Effector CD4-positive, alpha-beta T cell (primary cell): ENCODE results near the gene EVA1C.
"Not testable (repeated sequence)": the region's sequence is repeated elsewhere in the genome, so short reads cannot be mapped to it uniquely, and the experiment has no call there.

Experiments
- DNase-seq: peaks from one replicate; pipeline ENCODE4 v3.0.0-alpha.2; 2020

The EVA1C gene

GRCh38 chr21:32463889-32464300 lies 51.4 kb downstream of the EVA1C start:
- DNase-seq, result no peak

- DNase-seq, result no peak
These were observed 54.8 kb downstream of the EVA1C start for GRCh38 chr21:32467291-32467690.

GRCh38 chr21:32468681-32469111 lies 56.2 kb downstream of the EVA1C start:
- no peak for DNase-seq

- no peak for DNase-seq
These were observed 57.1 kb downstream of the EVA1C start for GRCh38 chr21:32469628-32470027.

GRCh38 chr21:32470206-32470605 lies 57.7 kb downstream of the EVA1C start:
- DNase-seq, result no peak

- no peak for DNase-seq
These were observed 60.6 kb downstream of the EVA1C start for GRCh38 chr21:32472890-32473765.

- DNase-seq, result no peak
These were observed 61.9 kb downstream of the EVA1C start for GRCh38 chr21:32474179-32475059.

GRCh38 chr21:32475162-32475812 lies 62.8 kb downstream of the EVA1C start:
- DNase-seq, result no peak

- DNase-seq, result no peak
These were observed 64.3 kb downstream of the EVA1C start for GRCh38 chr21:32476661-32477423.

GRCh38 chr21:32477424-32477745 lies 64.9 kb downstream of the EVA1C start:
- DNase-seq, result no peak

- DNase-seq, result no peak
These were observed 69.4 kb downstream of the EVA1C start for GRCh38 chr21:32481875-32482408.

GRCh38 chr21:32482565-32483292 lies 70.2 kb downstream of the EVA1C start:
- DNase-seq, result no peak

GRCh38 chr21:32483293-32483595 lies 70.7 kb downstream of the EVA1C start:
- no peak for DNase-seq

- DNase-seq, result no peak
These were observed 72.3 kb downstream of the EVA1C start for GRCh38 chr21:32484706-32485380.

GRCh38 chr21:32492376-32492775 lies 79.9 kb downstream of the EVA1C start:
- no peak for DNase-seq

GRCh38 chr21:32494934-32495709 lies 82.6 kb downstream of the EVA1C start:
- no peak for DNase-seq

GRCh38 chr21:32496568-32496967 lies 84.1 kb downstream of the EVA1C start:
- DNase-seq, result no peak

- no peak for DNase-seq
These were observed 86.9 kb downstream of the EVA1C start for GRCh38 chr21:32499249-32500055.

GRCh38 chr21:32503641-32504040 lies 91.1 kb downstream of the EVA1C start:
- DNase-seq, result not testable (repeated sequence)
